WTC11 (cell line): ENCODE measurements around the gene SSH2. TPM values are rescaled to one million over a fixed set of nuclear protein-coding genes. Genes with fewer than 3 reads are reported as not detected.

ENCODE experiments used
- ATAC-seq: fragments of 200-7000 bp; cut with Tn5 transposase; 2 replicates; pipeline ENCODE4 v1.10.0; 2021; ENCODE audit warnings: mild to moderate bottlenecking, moderate library complexity
- CTCF ChIA-PET: fragments of 300-600 bp; sonication (Branson Sonifier 250); formaldehyde crosslinking; loops from one replicate; lab custom pipeline; 2021; ENCODE audit warnings: antibody characterized with exemption; lab: Charles Lee
- POLR2A ChIA-PET: fragments of 350-600 bp; sonication (Branson Sonifier 250); formaldehyde crosslinking; loops from one replicate; lab custom pipeline; 2021; ENCODE audit warnings: antibody characterized with exemption; lab: Charles Lee
- DNase-seq: peaks from one replicate; pipeline ENCODE4 v3.0.0; 2021; ENCODE audit warnings: low spot score
- H3K27ac Mint-ChIP-seq: 2 replicates; pipeline ENCODE4 v1.8.0; 2021; ENCODE audit warnings: mixed read lengths
- H3K27me3 Mint-ChIP-seq: 2 replicates; pipeline ENCODE4 v1.8.0; 2021; ENCODE audit warnings: low read depth, mild to moderate bottlenecking, moderate library complexity, mixed read lengths
- H3K36me3 Mint-ChIP-seq: 2 replicates; pipeline ENCODE4 v1.8.0; 2021; ENCODE audit warnings: mixed read lengths
- H3K4me1 Mint-ChIP-seq: 2 replicates; pipeline ENCODE4 v1.8.0; 2022; ENCODE audit warnings: mixed read lengths
- H3K4me3 Mint-ChIP-seq: 2 replicates; pipeline ENCODE4 v1.8.0; 2021; ENCODE audit warnings: mild to moderate bottlenecking, moderate library complexity, mixed read lengths
- H3K9me3 Mint-ChIP-seq: 2 replicates; pipeline ENCODE4 v1.8.0; 2021; ENCODE audit warnings: mixed read lengths
- FOXK1 ChIP-seq: sonication (generic); formaldehyde crosslinking; IDR thresholded peaks from 2 replicates; pipeline ENCODE4 v1.8.0; 2022; ENCODE audit warnings: mild to moderate bottlenecking, moderate library complexity, missing genetic modification reagents
- GABPB1 ChIP-seq: sonication (generic); formaldehyde crosslinking; IDR thresholded peaks from 2 replicates; pipeline ENCODE4 v1.8.1; 2023; ENCODE audit warnings: mild to moderate bottlenecking, missing genetic modification reagents
- NFE2L1 ChIP-seq: sonication (generic); formaldehyde crosslinking; IDR thresholded peaks from 2 replicates; pipeline ENCODE4 v1.8.1; 2023; ENCODE audit warnings: missing genetic modification reagents
- NR1H2 ChIP-seq: sonication (generic); formaldehyde crosslinking; IDR thresholded peaks from 2 replicates; pipeline ENCODE4 v1.9.0; 2021; ENCODE audit warnings: mild to moderate bottlenecking, moderate library complexity, missing genetic modification reagents
- NR3C1 ChIP-seq: sonication (generic); formaldehyde crosslinking; conservative IDR thresholded peaks from 2 replicates; pipeline ENCODE4 v1.8.1; 2023; ENCODE audit warnings: low read depth, mild to moderate bottlenecking, missing genetic modification reagents
- OVOL2 ChIP-seq: fragments of 250-450 bp; sonication (Bioruptor Pico); IDR thresholded peaks from 2 replicates; pipeline ENCODE4 v1.9.0; 2021; ENCODE audit warnings: mild to moderate bottlenecking, borderline replicate concordance
- RORB ChIP-seq: fragments of 250-450 bp; sonication (Bioruptor Pico); IDR thresholded peaks from 2 replicates; pipeline ENCODE4 v1.9.0; 2021; ENCODE audit warnings: mild to moderate bottlenecking
- SMAD3 ChIP-seq: sonication (generic); formaldehyde crosslinking; IDR thresholded peaks from 2 replicates; pipeline ENCODE4 v1.8.0; 2022; ENCODE audit warnings: missing genetic modification reagents, mild to moderate bottlenecking, borderline replicate concordance
- TEAD4 ChIP-seq: sonication (generic); formaldehyde crosslinking; IDR thresholded peaks from 2 replicates; pipeline ENCODE4 v1.8.0; 2022; ENCODE audit warnings: mild to moderate bottlenecking, missing genetic modification reagents
- TP53 ChIP-seq: sonication (generic); formaldehyde crosslinking; IDR thresholded peaks from 2 replicates; pipeline ENCODE4 v1.8.1; 2023; ENCODE audit warnings: mild to moderate bottlenecking, missing genetic modification reagents
- ZBTB21 ChIP-seq: sonication (generic); formaldehyde crosslinking; IDR thresholded peaks from 2 replicates; pipeline ENCODE4 v1.8.1; 2023; ENCODE audit warnings: mild to moderate bottlenecking, missing genetic modification reagents, borderline replicate concordance
- ZNF317 ChIP-seq: sonication (generic); formaldehyde crosslinking; IDR thresholded peaks from 2 replicates; pipeline ENCODE4 v1.8.1; 2023; ENCODE audit warnings: low read depth, mild to moderate bottlenecking, moderate library complexity, missing genetic modification reagents, borderline replicate concordance
- ZNF671 ChIP-seq: fragments of 250-450 bp; sonication (Bioruptor Pico); IDR thresholded peaks from 2 replicates; pipeline ENCODE4 v1.8.0; 2021; ENCODE audit warnings: mild to moderate bottlenecking
- total RNA-seq: library from RNA; stranded (reverse); gene quantifications from 3 replicates; pipeline ENCODE4 v1.2.3, GENCODE V29; 2021
- TF ChIP-seq, protein P1 (sequence below): sonication (generic); formaldehyde crosslinking; IDR thresholded peaks from 2 replicates; pipeline ENCODE4 v1.8.1; 2022; ENCODE audit warnings: mild to moderate bottlenecking, missing genetic modification reagents, moderate library complexity, borderline replicate concordance
- TF ChIP-seq, protein P2 (sequence below): sonication (generic); formaldehyde crosslinking; IDR thresholded peaks from 2 replicates; pipeline ENCODE4 v1.8.1; 2023; ENCODE audit warnings: mild to moderate bottlenecking, missing genetic modification reagents, borderline replicate concordance
- TF ChIP-seq, protein P3 (sequence below): sonication (generic); formaldehyde crosslinking; IDR thresholded peaks from 2 replicates; pipeline ENCODE4 v1.8.0; 2023; ENCODE audit warnings: missing genetic modification reagents, mild to moderate bottlenecking, borderline replicate concordance
- TF ChIP-seq, protein P4 (sequence below): sonication (generic); formaldehyde crosslinking; IDR thresholded peaks from 2 replicates; pipeline ENCODE4 v1.8.0; 2023; ENCODE audit warnings: mild to moderate bottlenecking, missing genetic modification reagents
- TF ChIP-seq, protein P5 (sequence below): sonication (generic); formaldehyde crosslinking; IDR thresholded peaks from 2 replicates; pipeline ENCODE4 v1.8.0; 2022; ENCODE audit warnings: mild to moderate bottlenecking, missing genetic modification reagents
- TF ChIP-seq, protein P6 (sequence below): sonication (generic); formaldehyde crosslinking; IDR thresholded peaks from 2 replicates; pipeline ENCODE4 v1.8.0; 2022; ENCODE audit warnings: mild to moderate bottlenecking, missing genetic modification reagents

The SSH2 gene
- total RNA-seq, 1 experiment from 2014 or later = 14.3 TPM

DNA sequence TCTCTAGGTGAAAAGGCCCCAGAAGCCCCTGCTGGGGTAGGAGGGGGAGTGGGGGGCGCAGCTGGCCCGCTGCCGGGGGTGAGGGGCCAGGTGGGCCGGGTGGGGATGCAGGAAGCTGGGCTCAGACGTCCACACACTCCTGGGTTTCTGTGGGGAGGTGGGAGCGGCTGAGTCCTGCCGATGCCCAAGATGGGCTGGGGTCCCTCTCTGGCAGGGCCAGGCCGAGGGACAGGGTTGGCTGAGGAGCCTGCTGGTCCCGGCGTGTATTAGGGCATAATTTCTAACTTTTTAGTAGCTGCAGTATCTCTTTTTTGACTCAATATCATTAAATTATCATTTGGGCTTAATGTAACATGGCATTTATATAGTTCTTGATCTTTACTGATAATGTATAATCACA, 185.9 kb downstream of the SSH2 start:
- Mint-ChIP-seq H3K36me3 (no peaks in the 10 kb centered on the region), H3K9me3 (no peaks in the 10 kb centered on the region), H3K27ac (no peak overlapping the region), H3K4me3 (no peak overlapping the region), H3K27me3 (no peaks in the 10 kb centered on the region), H3K4me1 (peaks cover 7% of the 10 kb centered on the region; the same call in 1 of the 2 replicates)
- DNase-seq = no peak
- no peak for ATAC-seq
- ChIA-PET CTCF (interaction anchor here (1.0 to 1.6 kb wide), 4 partner anchors 35 to 349 kb away, joined by 3 to 6 read pairs (median 4); no protein-coding TSS in a partner anchor), POLR2A (no interaction called here)
- TF ChIP-seq, protein P1, sequence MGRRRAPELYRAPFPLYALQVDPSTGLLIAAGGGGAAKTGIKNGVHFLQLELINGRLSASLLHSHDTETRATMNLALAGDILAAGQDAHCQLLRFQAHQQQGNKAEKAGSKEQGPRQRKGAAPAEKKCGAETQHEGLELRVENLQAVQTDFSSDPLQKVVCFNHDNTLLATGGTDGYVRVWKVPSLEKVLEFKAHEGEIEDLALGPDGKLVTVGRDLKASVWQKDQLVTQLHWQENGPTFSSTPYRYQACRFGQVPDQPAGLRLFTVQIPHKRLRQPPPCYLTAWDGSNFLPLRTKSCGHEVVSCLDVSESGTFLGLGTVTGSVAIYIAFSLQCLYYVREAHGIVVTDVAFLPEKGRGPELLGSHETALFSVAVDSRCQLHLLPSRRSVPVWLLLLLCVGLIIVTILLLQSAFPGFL (CRISPR knock-in tag) = no peak
- TF ChIP-seq FOXK1 (CRISPR knock-in tag) (no peak), SMAD3 (CRISPR knock-in tag) (no peak), ZBTB21 (no peak), TP53 (CRISPR knock-in tag) (no peak), NR1H2 (no peak), RORB (CRISPR knock-in tag) (no peak), ZNF317 (CRISPR knock-in tag) (no peak), NFE2L1 (CRISPR knock-in tag) (no peak), TEAD4 (CRISPR knock-in tag) (no peak), OVOL2 (no peak), GABPB1 (CRISPR knock-in tag) (no peak)
- TF ChIP-seq, protein P2, sequence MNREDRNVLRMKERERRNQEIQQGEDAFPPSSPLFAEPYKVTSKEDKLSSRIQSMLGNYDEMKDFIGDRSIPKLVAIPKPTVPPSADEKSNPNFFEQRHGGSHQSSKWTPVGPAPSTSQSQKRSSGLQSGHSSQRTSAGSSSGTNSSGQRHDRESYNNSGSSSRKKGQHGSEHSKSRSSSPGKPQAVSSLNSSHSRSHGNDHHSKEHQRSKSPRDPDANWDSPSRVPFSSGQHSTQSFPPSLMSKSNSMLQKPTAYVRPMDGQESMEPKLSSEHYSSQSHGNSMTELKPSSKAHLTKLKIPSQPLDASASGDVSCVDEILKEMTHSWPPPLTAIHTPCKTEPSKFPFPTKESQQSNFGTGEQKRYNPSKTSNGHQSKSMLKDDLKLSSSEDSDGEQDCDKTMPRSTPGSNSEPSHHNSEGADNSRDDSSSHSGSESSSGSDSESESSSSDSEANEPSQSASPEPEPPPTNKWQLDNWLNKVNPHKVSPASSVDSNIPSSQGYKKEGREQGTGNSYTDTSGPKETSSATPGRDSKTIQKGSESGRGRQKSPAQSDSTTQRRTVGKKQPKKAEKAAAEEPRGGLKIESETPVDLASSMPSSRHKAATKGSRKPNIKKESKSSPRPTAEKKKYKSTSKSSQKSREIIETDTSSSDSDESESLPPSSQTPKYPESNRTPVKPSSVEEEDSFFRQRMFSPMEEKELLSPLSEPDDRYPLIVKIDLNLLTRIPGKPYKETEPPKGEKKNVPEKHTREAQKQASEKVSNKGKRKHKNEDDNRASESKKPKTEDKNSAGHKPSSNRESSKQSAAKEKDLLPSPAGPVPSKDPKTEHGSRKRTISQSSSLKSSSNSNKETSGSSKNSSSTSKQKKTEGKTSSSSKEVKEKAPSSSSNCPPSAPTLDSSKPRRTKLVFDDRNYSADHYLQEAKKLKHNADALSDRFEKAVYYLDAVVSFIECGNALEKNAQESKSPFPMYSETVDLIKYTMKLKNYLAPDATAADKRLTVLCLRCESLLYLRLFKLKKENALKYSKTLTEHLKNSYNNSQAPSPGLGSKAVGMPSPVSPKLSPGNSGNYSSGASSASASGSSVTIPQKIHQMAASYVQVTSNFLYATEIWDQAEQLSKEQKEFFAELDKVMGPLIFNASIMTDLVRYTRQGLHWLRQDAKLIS (CRISPR knock-in tag) = no peak
- TF ChIP-seq, protein P3, sequence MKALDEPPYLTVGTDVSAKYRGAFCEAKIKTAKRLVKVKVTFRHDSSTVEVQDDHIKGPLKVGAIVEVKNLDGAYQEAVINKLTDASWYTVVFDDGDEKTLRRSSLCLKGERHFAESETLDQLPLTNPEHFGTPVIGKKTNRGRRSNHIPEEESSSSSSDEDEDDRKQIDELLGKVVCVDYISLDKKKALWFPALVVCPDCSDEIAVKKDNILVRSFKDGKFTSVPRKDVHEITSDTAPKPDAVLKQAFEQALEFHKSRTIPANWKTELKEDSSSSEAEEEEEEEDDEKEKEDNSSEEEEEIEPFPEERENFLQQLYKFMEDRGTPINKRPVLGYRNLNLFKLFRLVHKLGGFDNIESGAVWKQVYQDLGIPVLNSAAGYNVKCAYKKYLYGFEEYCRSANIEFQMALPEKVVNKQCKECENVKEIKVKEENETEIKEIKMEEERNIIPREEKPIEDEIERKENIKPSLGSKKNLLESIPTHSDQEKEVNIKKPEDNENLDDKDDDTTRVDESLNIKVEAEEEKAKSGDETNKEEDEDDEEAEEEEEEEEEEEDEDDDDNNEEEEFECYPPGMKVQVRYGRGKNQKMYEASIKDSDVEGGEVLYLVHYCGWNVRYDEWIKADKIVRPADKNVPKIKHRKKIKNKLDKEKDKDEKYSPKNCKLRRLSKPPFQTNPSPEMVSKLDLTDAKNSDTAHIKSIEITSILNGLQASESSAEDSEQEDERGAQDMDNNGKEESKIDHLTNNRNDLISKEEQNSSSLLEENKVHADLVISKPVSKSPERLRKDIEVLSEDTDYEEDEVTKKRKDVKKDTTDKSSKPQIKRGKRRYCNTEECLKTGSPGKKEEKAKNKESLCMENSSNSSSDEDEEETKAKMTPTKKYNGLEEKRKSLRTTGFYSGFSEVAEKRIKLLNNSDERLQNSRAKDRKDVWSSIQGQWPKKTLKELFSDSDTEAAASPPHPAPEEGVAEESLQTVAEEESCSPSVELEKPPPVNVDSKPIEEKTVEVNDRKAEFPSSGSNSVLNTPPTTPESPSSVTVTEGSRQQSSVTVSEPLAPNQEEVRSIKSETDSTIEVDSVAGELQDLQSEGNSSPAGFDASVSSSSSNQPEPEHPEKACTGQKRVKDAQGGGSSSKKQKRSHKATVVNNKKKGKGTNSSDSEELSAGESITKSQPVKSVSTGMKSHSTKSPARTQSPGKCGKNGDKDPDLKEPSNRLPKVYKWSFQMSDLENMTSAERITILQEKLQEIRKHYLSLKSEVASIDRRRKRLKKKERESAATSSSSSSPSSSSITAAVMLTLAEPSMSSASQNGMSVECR (CRISPR knock-in tag) = no peak

DNA sequence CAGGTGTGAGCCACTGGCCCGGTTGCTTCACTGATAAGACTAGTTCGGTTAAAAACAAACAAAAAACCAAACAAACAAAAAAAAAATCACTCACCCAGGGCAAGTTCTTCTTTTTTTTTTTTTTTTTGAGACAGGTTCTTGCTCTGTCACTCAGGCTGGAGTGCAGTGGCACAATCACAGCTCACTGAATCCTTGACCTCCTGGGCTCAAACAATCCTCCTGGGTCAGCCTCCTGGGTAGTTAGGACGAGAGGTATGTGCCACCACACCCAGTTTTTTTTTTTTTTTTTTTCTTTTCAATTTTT, 187.9 kb downstream of the SSH2 start:
- Mint-ChIP-seq H3K9me3 (no peaks in the 10 kb centered on the region), H3K36me3 (no peaks in the 10 kb centered on the region), H3K27me3 (no peaks in the 10 kb centered on the region), H3K4me3 (no peak overlapping the region), H3K4me1 (peaks cover 7% of the 10 kb centered on the region; the same call in 1 of the 2 replicates), H3K27ac (no peak overlapping the region)
- ATAC-seq (no peak), DNase-seq (no peak)
- ChIA-PET CTCF (interaction anchor here (0.9 kb wide), 1 partner anchor 66 kb away, joined by 4 read pairs; no protein-coding TSS in a partner anchor), POLR2A (no interaction called here)
- no peak for TF ChIP-seq ZNF671
- TF ChIP-seq, protein P4, sequence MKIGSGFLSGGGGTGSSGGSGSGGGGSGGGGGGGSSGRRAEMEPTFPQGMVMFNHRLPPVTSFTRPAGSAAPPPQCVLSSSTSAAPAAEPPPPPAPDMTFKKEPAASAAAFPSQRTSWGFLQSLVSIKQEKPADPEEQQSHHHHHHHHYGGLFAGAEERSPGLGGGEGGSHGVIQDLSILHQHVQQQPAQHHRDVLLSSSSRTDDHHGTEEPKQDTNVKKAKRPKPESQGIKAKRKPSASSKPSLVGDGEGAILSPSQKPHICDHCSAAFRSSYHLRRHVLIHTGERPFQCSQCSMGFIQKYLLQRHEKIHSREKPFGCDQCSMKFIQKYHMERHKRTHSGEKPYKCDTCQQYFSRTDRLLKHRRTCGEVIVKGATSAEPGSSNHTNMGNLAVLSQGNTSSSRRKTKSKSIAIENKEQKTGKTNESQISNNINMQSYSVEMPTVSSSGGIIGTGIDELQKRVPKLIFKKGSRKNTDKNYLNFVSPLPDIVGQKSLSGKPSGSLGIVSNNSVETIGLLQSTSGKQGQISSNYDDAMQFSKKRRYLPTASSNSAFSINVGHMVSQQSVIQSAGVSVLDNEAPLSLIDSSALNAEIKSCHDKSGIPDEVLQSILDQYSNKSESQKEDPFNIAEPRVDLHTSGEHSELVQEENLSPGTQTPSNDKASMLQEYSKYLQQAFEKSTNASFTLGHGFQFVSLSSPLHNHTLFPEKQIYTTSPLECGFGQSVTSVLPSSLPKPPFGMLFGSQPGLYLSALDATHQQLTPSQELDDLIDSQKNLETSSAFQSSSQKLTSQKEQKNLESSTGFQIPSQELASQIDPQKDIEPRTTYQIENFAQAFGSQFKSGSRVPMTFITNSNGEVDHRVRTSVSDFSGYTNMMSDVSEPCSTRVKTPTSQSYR (CRISPR knock-in tag) = no peak
- TF ChIP-seq NR3C1 = no peak
- TF ChIP-seq SMAD3 (CRISPR knock-in tag) = no peak
- TF ChIP-seq, protein P5, sequence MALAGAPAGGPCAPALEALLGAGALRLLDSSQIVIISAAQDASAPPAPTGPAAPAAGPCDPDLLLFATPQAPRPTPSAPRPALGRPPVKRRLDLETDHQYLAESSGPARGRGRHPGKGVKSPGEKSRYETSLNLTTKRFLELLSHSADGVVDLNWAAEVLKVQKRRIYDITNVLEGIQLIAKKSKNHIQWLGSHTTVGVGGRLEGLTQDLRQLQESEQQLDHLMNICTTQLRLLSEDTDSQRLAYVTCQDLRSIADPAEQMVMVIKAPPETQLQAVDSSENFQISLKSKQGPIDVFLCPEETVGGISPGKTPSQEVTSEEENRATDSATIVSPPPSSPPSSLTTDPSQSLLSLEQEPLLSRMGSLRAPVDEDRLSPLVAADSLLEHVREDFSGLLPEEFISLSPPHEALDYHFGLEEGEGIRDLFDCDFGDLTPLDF (CRISPR knock-in tag) = no peak
- TF ChIP-seq, protein P1 (CRISPR knock-in tag) = no peak
- TF ChIP-seq, protein P6, sequence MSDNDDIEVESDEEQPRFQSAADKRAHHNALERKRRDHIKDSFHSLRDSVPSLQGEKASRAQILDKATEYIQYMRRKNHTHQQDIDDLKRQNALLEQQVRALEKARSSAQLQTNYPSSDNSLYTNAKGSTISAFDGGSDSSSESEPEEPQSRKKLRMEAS (CRISPR knock-in tag) = no peak
- TF ChIP-seq TP53 (CRISPR knock-in tag) = no peak
